Testis (tissue), 3 donors: ENCODE measurements around the gene OBSCN. TPM values are rescaled to one million over a fixed set of nuclear protein-coding genes. Genes with fewer than 3 reads are reported as not detected.

Experiments used
- DNase-seq: peaks from one replicate; pipeline ENCODE4 v3.0.0-alpha.2; 2019
- H3K27ac ChIP-seq, 2 donors: fragments of 200-600 bp; sonication (generic); one replicate each; pipeline ENCODE4 v1.5.1; 2019
- H3K27me3 ChIP-seq: fragments of 200-600 bp; sonication (generic); one replicate; pipeline ENCODE4 v1.5.1; 2019
- H3K36me3 ChIP-seq: fragments of 200-600 bp; sonication (generic); one replicate; pipeline ENCODE4 v1.5.1; 2017; ENCODE audit warnings: low read depth; ENCODE audit errors: missing control alignments
- H3K4me1 ChIP-seq: fragments of 200-600 bp; sonication (generic); one replicate; pipeline ENCODE4 v1.5.1; 2019
- H3K4me3 ChIP-seq, 2 donors: fragments of 200-600 bp; sonication (generic); one replicate each; pipeline ENCODE4 v1.5.1; 2017 to 2019
- H3K9me3 ChIP-seq: fragments of 200-600 bp; sonication (generic); one replicate; pipeline ENCODE4 v1.5.1; 2017
- POLR2A ChIP-seq: fragments of 450-650 bp; IDR thresholded peaks from one replicate; pipeline ENCODE4 v1.6.1; 2017; ENCODE audit warnings: antibody characterized with exemption, mild to moderate bottlenecking, moderate library complexity
- WGBS, 2 donors: methylation state at CpG; one replicate each; pipeline ENCODE4 v1.1.5; 2018; 5-methylcytosine and 5-hydroxymethylcytosine counted together
- intact Hi-C: fragments of 100-400 bp; cut with DNase I; formaldehyde crosslinking; loops from one replicate; pipeline ENCODE4 v1.15.1; 2023; ENCODE audit warnings: low total_unique reads
- polyA plus RNA-seq: library from polyadenylated mRNA; stranded (reverse); fragments of 350-450 nt; fragmentation: Illumina TruSeq; extraction: RNeasy Lipid Tissue Mini Kit (QIAGEN cat#74804); gene quantifications from one replicate; pipeline ENCODE4 v1.2.3, GENCODE V29; 2014; ENCODE audit warnings: low read depth, low replicate concordance; ENCODE audit not compliant: insufficient read depth
- total RNA-seq, 2 donors: library from RNA; depleted of rRNA; stranded (reverse); fragments of >200 nt; gene quantifications; one replicate each; pipeline ENCODE4 v1.2.3, GENCODE V29; 2016
- TF ChIP-seq, protein P1 (sequence below), 3 experiments: fragments of 450-650 bp in 2 of 3; fragments of 200-600 bp in 1 of 3; sonication (generic) in 1 of 3; IDR thresholded peaks; one replicate each; pipeline ENCODE4 v1.5.1; 2016 to 2019; ENCODE audit warnings: antibody characterized with exemption in 3 of 3, mild to moderate bottlenecking in 2 of 3, moderate library complexity in 1 of 3

The OBSCN gene
- total and polyA plus RNA-seq, 3 donors from 2014 or later: 8.3 to 30.0 (median 28.6) TPM

GRCh38 chr1:228319352-228320088, 111.7 kb downstream of the OBSCN start:
- no peak for TF ChIP-seq POLR2A
- TF ChIP-seq, protein P1, sequence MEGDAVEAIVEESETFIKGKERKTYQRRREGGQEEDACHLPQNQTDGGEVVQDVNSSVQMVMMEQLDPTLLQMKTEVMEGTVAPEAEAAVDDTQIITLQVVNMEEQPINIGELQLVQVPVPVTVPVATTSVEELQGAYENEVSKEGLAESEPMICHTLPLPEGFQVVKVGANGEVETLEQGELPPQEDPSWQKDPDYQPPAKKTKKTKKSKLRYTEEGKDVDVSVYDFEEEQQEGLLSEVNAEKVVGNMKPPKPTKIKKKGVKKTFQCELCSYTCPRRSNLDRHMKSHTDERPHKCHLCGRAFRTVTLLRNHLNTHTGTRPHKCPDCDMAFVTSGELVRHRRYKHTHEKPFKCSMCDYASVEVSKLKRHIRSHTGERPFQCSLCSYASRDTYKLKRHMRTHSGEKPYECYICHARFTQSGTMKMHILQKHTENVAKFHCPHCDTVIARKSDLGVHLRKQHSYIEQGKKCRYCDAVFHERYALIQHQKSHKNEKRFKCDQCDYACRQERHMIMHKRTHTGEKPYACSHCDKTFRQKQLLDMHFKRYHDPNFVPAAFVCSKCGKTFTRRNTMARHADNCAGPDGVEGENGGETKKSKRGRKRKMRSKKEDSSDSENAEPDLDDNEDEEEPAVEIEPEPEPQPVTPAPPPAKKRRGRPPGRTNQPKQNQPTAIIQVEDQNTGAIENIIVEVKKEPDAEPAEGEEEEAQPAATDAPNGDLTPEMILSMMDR (IDR thresholded peaks at IDR 0.05): no peak
- no peaks in the 10 kb centered on the region for H3K36me3 ChIP-seq
- no peaks in the 10 kb centered on the region for H3K9me3 ChIP-seq
- H3K27me3 ChIP-seq: no peaks in the 10 kb centered on the region
- 89 to 94% methylated on average over 4 of the region's 4 CpGs for WGBS, 2 donors
- no peak overlapping the region for H3K27ac ChIP-seq
- no peak for DNase-seq
- intact Hi-C loops: no loop called here
- H3K4me1 ChIP-seq: no peaks in the 10 kb centered on the region
- no peak overlapping the region for H3K4me3 ChIP-seq

DNA sequence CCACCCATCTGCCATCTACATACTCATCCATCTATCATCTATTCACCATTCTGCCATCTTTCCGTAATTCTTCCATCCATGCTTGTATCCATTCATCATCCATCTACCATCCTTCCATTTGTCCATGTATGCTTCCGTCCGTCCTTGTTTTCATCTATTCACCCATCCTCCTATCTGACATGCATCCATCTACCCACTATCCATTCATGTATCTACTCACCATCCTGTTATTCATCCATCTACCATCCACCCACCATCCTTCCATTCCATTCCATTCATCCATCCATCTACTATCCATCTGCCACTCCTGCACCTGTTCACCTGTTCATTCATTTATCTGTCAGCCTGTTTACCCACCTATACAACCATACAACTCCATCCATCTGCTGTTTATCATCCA, 112.5 kb downstream of the OBSCN start:
- WGBS, 2 donors: 92 to 98% methylated on average over 3 of the region's 3 CpGs
- no peaks in the 10 kb centered on the region for H3K36me3 ChIP-seq
- H3K27me3 ChIP-seq: no peaks in the 10 kb centered on the region
- TF ChIP-seq, protein P1 (IDR thresholded peaks at IDR 0.05): no peak
- TF ChIP-seq POLR2A: no peak
- no peaks in the 10 kb centered on the region for H3K9me3 ChIP-seq
- intact Hi-C loops: no loop called here
- no peaks in the 10 kb centered on the region for H3K4me1 ChIP-seq
- no peak overlapping the region for H3K27ac ChIP-seq
- no peak for DNase-seq
- H3K4me3 ChIP-seq: no peak overlapping the region

DNA sequence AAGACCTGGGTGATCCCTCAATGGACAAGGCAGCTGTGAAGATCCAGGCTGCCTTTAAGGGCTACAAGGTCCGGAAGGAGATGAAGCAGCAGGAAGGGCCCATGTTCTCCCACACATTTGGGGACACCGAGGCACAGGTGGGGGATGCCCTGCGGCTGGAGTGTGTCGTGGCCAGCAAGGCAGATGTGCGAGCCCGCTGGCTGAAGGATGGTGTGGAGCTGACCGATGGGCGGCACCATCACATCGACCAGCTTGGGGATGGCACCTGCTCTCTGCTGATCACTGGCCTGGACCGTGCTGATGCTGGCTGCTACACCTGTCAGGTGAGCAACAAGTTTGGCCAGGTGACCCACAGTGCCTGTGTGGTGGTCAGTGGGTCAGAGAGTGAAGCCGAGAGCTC, 113.6 kb downstream of the OBSCN start:
- H3K4me3 ChIP-seq: no peak overlapping the region
- 96 to 100% methylated on average over 1 to 11 of the region's 11 CpGs for WGBS, 2 donors
- no peaks in the 10 kb centered on the region for H3K4me1 ChIP-seq
- H3K9me3 ChIP-seq: no peaks in the 10 kb centered on the region
- intact Hi-C loops: no loop called here
- no peak for DNase-seq
- TF ChIP-seq POLR2A: no peak
- TF ChIP-seq, protein P1 (IDR thresholded peaks at IDR 0.05): no peak
- H3K36me3 ChIP-seq: no peaks in the 10 kb centered on the region
- no peaks in the 10 kb centered on the region for H3K27me3 ChIP-seq
- H3K27ac ChIP-seq: no peak overlapping the region

DNA sequence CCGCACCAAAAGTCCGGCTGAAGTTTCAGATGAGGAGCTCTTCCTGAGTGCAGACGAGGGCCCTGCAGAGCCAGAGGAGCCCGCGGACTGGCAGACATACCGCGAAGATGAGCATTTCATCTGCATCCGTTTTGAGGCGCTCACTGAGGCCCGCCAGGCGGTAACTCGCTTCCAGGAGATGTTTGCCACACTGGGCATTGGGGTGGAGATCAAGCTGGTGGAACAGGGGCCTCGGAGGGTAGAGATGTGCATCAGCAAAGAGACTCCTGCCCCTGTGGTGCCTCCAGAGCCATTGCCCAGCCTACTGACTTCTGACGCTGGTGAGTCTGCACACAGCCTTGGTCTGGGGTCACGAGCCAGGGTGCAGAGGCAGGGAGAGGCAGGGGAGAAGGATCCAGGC, 114.1 kb downstream of the OBSCN start:
- WGBS, 2 donors: 97 to 100% methylated on average over 9 to 15 of the region's 15 CpGs
- no peak for DNase-seq
- H3K4me3 ChIP-seq: no peak overlapping the region
- TF ChIP-seq POLR2A: no peak
- TF ChIP-seq, protein P1 (IDR thresholded peaks at IDR 0.05): no peak
- intact Hi-C loops: no loop called here
- H3K27ac ChIP-seq: no peak overlapping the region
- H3K36me3 ChIP-seq: no peaks in the 10 kb centered on the region
- H3K27me3 ChIP-seq: no peaks in the 10 kb centered on the region
- H3K4me1 ChIP-seq: no peaks in the 10 kb centered on the region
- no peaks in the 10 kb centered on the region for H3K9me3 ChIP-seq

- no peak for TF ChIP-seq POLR2A
- TF ChIP-seq, protein P1 (IDR thresholded peaks at IDR 0.05): no peak
- intact Hi-C loops: no loop called here
- DNase-seq: no peak
- Histone ChIP-seq H3K27ac (no peak overlapping the region), H3K27me3 (no peaks in the 10 kb centered on the region), H3K4me3 (no peak overlapping the region), H3K36me3 (no peaks in the 10 kb centered on the region), H3K4me1 (no peaks in the 10 kb centered on the region), H3K9me3 (no peaks in the 10 kb centered on the region)
- WGBS, 2 donors: 92 to 94% methylated on average over 4 to 9 of the region's 9 CpGs
Measured at GRCh38 chr1:228323401-228323800, 115.6 kb downstream of the OBSCN start.
